CD4-positive, alpha-beta memory T cell (primary cell): ENCODE measurements around the gene CROCC. TPM values are rescaled to one million over a fixed set of nuclear protein-coding genes. Genes with fewer than 3 reads are reported as not detected.
"Not testable (repeated sequence)": the region's sequence is repeated elsewhere in the genome, so short reads cannot be mapped to it uniquely, and the experiment has no call there.

ENCODE experiments used
- CTCF ChIA-PET: fragments of 350-600 bp; sonication (Branson Sonifier 250); formaldehyde crosslinking; loops from one replicate; lab custom pipeline; 2021; ENCODE audit warnings: inconsistent platforms; ENCODE audit not compliant: partially characterized antibody; lab: Charles Lee
- POLR2A ChIA-PET: fragments of 350-600 bp; sonication (Branson Sonifier 250); formaldehyde crosslinking; loops from one replicate; lab custom pipeline; 2021; ENCODE audit not compliant: partially characterized antibody; lab: Charles Lee
- DNase-seq, 5 donors: peaks; one replicate each; pipeline versions ENCODE4 v3.0.0 to v3.0.0-alpha.2; 2020 to 2022; ENCODE audit warnings: mixed read lengths in 1 of 5
- H3K27ac ChIP-seq: one replicate; pipeline ENCODE4 v1.7.0; 2013; ENCODE audit warnings: low read depth, low read length
- H3K27me3 ChIP-seq: 2 replicates; pipeline ENCODE4 v1.7.0; 2013; ENCODE audit warnings: mild to moderate bottlenecking, low read length, moderate library complexity; ENCODE audit not compliant: insufficient read depth
- H3K36me3 ChIP-seq: 2 replicates; pipeline ENCODE4 v1.7.0; 2013; ENCODE audit warnings: mild to moderate bottlenecking, low read length, moderate library complexity; ENCODE audit not compliant: insufficient read depth
- H3K4me1 ChIP-seq: 2 replicates; pipeline ENCODE4 v1.7.0; 2013; ENCODE audit warnings: mild to moderate bottlenecking, low read length, moderate library complexity; ENCODE audit not compliant: insufficient read depth
- H3K4me3 ChIP-seq, 2 donors: one replicate each; pipeline ENCODE4 v1.7.0; 2013; ENCODE audit warnings: low read length in 2 of 2, mild to moderate bottlenecking in 1 of 2
- H3K9me3 ChIP-seq, 2 donors: one replicate each; pipeline ENCODE4 v1.7.0; 2013; ENCODE audit warnings: low read length in 2 of 2, control low read depth in 1 of 2; ENCODE audit not compliant: control insufficient read depth in 1 of 2
- H3K27ac Mint-ChIP-seq, 7 donors: one replicate each; pipeline ENCODE4 v1.8.0; 2020 to 2021; ENCODE audit warnings: mixed read lengths in 7 of 7, mild to moderate bottlenecking in 6 of 7, inconsistent platforms in 3 of 7, moderate library complexity in 3 of 7
- H3K27me3 Mint-ChIP-seq, 2 donors: one replicate each; pipeline ENCODE4 v1.8.0; 2020 to 2021; ENCODE audit warnings: mixed read lengths in 2 of 2
- H3K36me3 Mint-ChIP-seq, 2 donors: one replicate each; pipeline ENCODE4 v1.8.0; 2020 to 2021; ENCODE audit warnings: mixed read lengths in 2 of 2, inconsistent platforms in 1 of 2, mild to moderate bottlenecking in 1 of 2
- H3K4me1 Mint-ChIP-seq, 4 donors: one replicate each; pipeline ENCODE4 v1.8.0; 2020 to 2021; ENCODE audit warnings: mixed read lengths in 4 of 4, mild to moderate bottlenecking in 1 of 4
- H3K4me3 Mint-ChIP-seq, 8 donors: one replicate each; pipeline ENCODE4 v1.8.0; 2020 to 2021; ENCODE audit warnings: mixed read lengths in 8 of 8, mild to moderate bottlenecking in 7 of 8, moderate library complexity in 6 of 8, inconsistent platforms in 3 of 8
- H3K9me3 Mint-ChIP-seq, 8 donors: one replicate each; pipeline ENCODE4 v1.8.0; 2020 to 2021; ENCODE audit warnings: mixed read lengths in 8 of 8, mild to moderate bottlenecking in 5 of 8, inconsistent platforms in 3 of 8, moderate library complexity in 1 of 8
- intact Hi-C: fragments of 100-400 bp; cut with micrococcal nuclease; formaldehyde crosslinking; loops from one replicate; pipeline ENCODE4 v1.15.1; 2023
- polyA plus RNA-seq, 2 donors: library from polyadenylated mRNA; unstranded; fragments of 300-500 nt; fragmentation: Illumina TruSeq; gene quantifications; one replicate each; pipeline ENCODE4 v1.2.3, GENCODE V29; 2021
- total RNA-seq, 2 experiments: library from RNA; stranded (reverse); gene quantifications; one replicate each; pipeline ENCODE4 v1.2.3, GENCODE V29; 2021

CROCC gene
- total and polyA plus RNA-seq, 4 experiments from 2014 or later, result 0.77 to 91.7 (median 46.7) TPM

- Mint-ChIP-seq H3K36me3 (peaks cover 9 to 11% of the 10 kb centered on the region in 2 donors), H3K4me1 (peaks cover 5 to 16% (median 7%) of the 10 kb centered on the region in 4 donors)
- H3K27ac ChIP-seq, H3K4me1 ChIP-seq, H3K9me3 ChIP-seq, H3K27me3 Mint-ChIP-seq, H3K4me3 ChIP-seq, H3K4me3 Mint-ChIP-seq, H3K9me3 Mint-ChIP-seq, H3K27ac Mint-ChIP-seq, DNase-seq, H3K36me3 ChIP-seq, intact Hi-C loops, H3K27me3 ChIP-seq: not testable (repeated sequence)
- CTCF ChIA-PET, result interaction anchor here (1.2 kb wide), 1 partner anchor 31 kb away, joined by 4 read pairs; no protein-coding TSS in a partner anchor
- POLR2A ChIA-PET, result interaction anchor here (1.2 kb wide), 1 partner anchor 24 kb away, joined by 4 read pairs; no protein-coding TSS in a partner anchor
Measured at GRCh38 chr1:16929146-16930041, 7.7 kb downstream of the CROCC start.

- CTCF ChIA-PET, result interaction anchor here (0.6 to 1.3 kb wide), 2 partner anchors 311 to 1140 kb away, joined by 3 to 4 read pairs; no protein-coding TSS in a partner anchor
- H3K9me3 Mint-ChIP-seq, DNase-seq, POLR2A ChIA-PET, H3K36me3 ChIP-seq, H3K4me3 ChIP-seq, H3K4me3 Mint-ChIP-seq, H3K27ac ChIP-seq, H3K27me3 Mint-ChIP-seq, H3K27ac Mint-ChIP-seq, H3K4me1 ChIP-seq, H3K27me3 ChIP-seq, H3K9me3 ChIP-seq, intact Hi-C loops: not testable (repeated sequence)
- H3K36me3 Mint-ChIP-seq, result peaks cover 9 to 12% of the 10 kb centered on the region in 2 donors
- peaks cover 3 to 11% (median 6%) of the 10 kb centered on the region in 4 donors for H3K4me1 Mint-ChIP-seq
Measured at GRCh38 chr1:16931206-16931934, 9.6 kb downstream of the CROCC start.

GRCh38 chr1:16933945-16934344 is 12.2 kb downstream of the CROCC start:
- H3K4me1 Mint-ChIP-seq, H3K9me3 ChIP-seq, H3K27ac ChIP-seq, H3K27me3 Mint-ChIP-seq, H3K4me1 ChIP-seq, H3K4me3 Mint-ChIP-seq, intact Hi-C loops, H3K36me3 ChIP-seq, H3K27me3 ChIP-seq, POLR2A ChIA-PET, H3K4me3 ChIP-seq, H3K9me3 Mint-ChIP-seq, DNase-seq: not testable (repeated sequence)
- Mint-ChIP-seq H3K36me3 (peaks cover 9 to 12% of the 10 kb centered on the region in 2 donors), H3K27ac (peak overlapping the region in 1 of 7 donors; percentile 42)
- CTCF ChIA-PET, result interaction anchor here (0.7 kb wide), 1 partner anchor 665 kb away, joined by 3 read pairs; no protein-coding TSS in a partner anchor

GRCh38 chr1:16936580-16936979 is 14.8 kb downstream of the CROCC start:
- intact Hi-C loops, H3K27me3 ChIP-seq: not testable (repeated sequence)
- POLR2A ChIA-PET, result interaction anchor here (1.2 kb wide), 1 partner anchor 31 kb away, joined by 4 read pairs; no protein-coding TSS in a partner anchor

GRCh38 chr1:16938351-16939321 is 16.9 kb downstream of the CROCC start:
- Mint-ChIP-seq H3K27ac (no peak overlapping the region), H3K27me3 (no peaks in the 10 kb centered on the region), H3K9me3 (no peaks in the 10 kb centered on the region), H3K36me3 (peaks cover 12 to 13% of the 10 kb centered on the region in 2 donors), H3K4me1 (peaks cover 0 to 4% (median 2%) of the 10 kb centered on the region in 4 donors), H3K4me3 (no peak overlapping the region)
- ChIA-PET CTCF (interaction anchor here (1.7 kb wide), 1 partner anchor 17 kb away, joined by 4 read pairs; the partner anchor contains the start of gene CROCC), POLR2A (no interaction called here)
- peaks cover 6% of the 10 kb centered on the region for H3K36me3 ChIP-seq
- no peak for DNase-seq
- no peak overlapping the region for H3K27ac ChIP-seq
- intact Hi-C loops, result no loop called here
- H3K9me3 ChIP-seq, result no peaks in the 10 kb centered on the region
- no peaks in the 10 kb centered on the region for H3K4me1 ChIP-seq
- H3K4me3 ChIP-seq, result no peak overlapping the region
- H3K27me3 ChIP-seq, result no peaks in the 10 kb centered on the region

More at GRCh38 chr1:16936580-16936979, 14.8 kb downstream of the CROCC start:
- H3K36me3 ChIP-seq, H3K4me1 ChIP-seq, H3K4me1 Mint-ChIP-seq, H3K9me3 ChIP-seq, H3K4me3 ChIP-seq, H3K27ac Mint-ChIP-seq, H3K9me3 Mint-ChIP-seq, H3K36me3 Mint-ChIP-seq, H3K4me3 Mint-ChIP-seq, H3K27ac ChIP-seq, H3K27me3 Mint-ChIP-seq, DNase-seq, CTCF ChIA-PET: not testable (repeated sequence)

GRCh38 chr1:16939386-16940180 is 17.9 kb downstream of the CROCC start:
- CTCF ChIA-PET, result interaction anchor here (1.3 kb wide), 1 partner anchor 20 kb away, joined by 3 read pairs; no protein-coding TSS in a partner anchor
- H3K9me3 ChIP-seq, DNase-seq, H3K4me3 Mint-ChIP-seq, H3K4me3 ChIP-seq, H3K27me3 ChIP-seq, H3K4me1 Mint-ChIP-seq, H3K27ac ChIP-seq, H3K36me3 ChIP-seq, H3K27me3 Mint-ChIP-seq, H3K4me1 ChIP-seq, H3K9me3 Mint-ChIP-seq, intact Hi-C loops, POLR2A ChIA-PET: not testable (repeated sequence)
- Mint-ChIP-seq H3K36me3 (peaks cover 12 to 13% of the 10 kb centered on the region in 2 donors), H3K27ac (peak overlapping the region in 1 of 7 donors; percentile 68)
